Measurements from ENCODE around the gene GRIP1.
"Not testable (repeated sequence)": the region's sequence is repeated elsewhere in the genome, so short reads cannot be mapped to it uniquely, and the experiment has no call there.

The GRIP1 gene

GRCh38 chr12:66531766-66532165, 147.1 kb downstream of the GRIP1 start:
- no peak for DNase-seq

DNA sequence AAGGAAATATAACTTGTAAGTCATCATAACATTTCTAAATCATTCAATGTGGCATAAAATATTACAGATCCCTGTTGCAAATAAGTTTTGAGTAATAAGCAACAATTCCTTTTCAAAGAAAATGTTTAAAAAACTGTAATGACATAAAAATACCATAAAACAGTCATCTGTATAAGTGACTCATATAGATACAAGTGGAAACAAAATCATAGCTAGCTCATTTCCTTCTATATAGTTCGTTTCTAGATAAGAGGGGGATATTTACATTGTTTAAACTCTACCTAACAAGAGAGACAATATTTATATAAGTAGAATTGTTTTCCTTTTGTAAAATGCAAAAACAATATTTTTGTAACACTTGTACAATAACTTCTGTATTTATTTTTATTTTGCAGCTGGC, 148.9 kb downstream of the GRIP1 start:
- DNase-seq: no peak

DNA sequence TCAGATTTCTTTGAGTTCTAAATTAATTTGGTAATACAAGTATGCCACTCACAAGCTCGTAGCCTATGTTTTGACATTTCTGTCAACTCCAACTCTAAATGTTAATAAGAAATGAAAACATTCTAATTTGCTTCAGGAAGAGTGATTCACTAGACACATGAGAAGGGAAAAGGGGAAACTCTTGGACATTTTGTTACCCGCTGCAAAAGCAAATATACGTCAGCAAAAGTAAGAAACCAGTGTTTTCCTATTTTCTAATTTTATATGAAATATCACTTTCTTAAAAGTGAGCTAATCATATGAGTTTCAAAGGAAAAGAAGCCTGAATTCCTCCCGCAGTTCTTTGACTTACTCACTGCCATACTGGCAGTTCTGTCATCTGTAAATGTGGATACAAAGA, 162.3 kb downstream of the GRIP1 start:
- no peak for DNase-seq

- DNase-seq: no peak
These were observed 162.7 kb downstream of the GRIP1 start for GRCh38 chr12:66516133-66516532.

GRCh38 chr12:66514581-66514980, 164.3 kb downstream of the GRIP1 start:
- no peak for DNase-seq

DNA sequence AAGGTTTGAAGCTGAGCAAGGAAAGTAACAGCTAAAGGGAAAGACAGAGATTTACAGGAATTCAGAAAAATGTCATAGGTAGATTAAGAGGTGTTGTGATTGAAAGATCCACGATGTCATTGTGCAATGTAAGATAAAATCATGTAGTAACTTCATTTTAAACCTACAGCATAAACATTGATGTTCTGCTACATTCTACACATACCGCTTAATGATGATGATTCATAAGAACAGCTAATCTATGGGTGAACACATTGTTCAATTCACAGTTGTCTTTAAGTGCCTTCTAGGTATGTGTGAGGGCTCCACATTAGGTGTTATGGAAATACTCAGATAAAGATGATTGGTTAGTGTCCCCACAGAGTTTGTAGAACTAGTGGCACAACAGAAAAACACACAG, 170.9 kb downstream of the GRIP1 start:
- DNase-seq: no peak

DNA sequence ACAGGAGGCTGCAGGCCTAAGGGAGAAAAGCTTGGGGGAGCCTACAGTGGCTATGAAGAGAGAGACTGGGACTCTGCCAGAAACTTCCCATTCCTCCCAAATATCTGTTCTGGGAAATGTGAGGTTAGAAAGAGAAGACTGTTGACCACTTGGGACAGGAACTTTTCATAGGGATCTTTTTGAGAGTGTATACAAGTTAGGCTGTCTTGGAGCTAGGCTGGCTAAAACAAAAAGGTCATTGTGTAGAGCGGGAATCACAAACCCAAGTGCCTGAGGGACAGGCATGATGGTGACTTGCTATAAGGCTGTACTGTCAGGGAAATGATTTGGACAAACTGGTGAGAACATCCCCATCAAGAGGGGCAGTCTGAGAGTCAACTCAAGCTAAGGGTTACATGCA, 175.1 kb downstream of the GRIP1 start:
- peak in 6 of 56 donors; percentile 0 to 2 (median 1) for DNase-seq

DNA sequence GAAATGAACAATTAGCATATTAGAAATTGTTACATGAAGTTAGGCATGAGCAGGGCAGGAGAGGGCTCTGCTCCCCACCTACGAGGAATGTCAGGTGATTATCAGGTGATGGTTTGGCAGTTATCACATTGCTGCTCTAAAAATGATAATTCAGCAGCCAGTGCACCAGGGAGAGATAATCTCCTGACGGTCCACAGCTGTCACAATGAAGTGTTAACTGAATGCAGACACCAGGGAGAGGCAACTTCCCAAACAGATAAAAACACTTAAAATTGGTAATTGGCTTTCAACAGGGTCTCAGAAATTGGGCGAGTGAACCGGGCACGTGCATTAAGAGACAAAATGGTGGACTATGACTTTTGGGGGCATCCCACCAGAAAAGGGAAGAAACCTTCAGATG, 176.0 kb downstream of the GRIP1 start:
- no peak for DNase-seq

DNA sequence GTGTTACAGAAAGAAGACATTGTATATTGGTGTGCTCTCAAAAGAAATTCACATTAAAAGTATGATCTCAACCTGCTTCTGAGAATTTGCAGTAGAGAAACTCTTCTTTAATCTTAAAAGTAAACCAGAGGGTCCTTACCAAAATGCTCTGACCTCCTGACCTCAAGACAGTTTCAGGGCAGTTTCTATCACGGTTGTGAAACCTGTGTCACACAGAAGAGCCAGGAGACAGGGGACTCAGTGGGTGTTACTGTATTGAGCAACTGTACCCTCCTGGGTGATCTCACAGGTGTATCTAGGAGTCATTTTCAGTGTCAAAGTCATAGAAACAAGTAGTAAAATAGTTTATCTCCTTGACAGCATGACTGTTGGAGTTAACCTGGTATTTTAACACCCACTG, 178.0 kb downstream of the GRIP1 start:
- DNase-seq: no peak

GRCh38 chr12:66500091-66500490, 178.8 kb downstream of the GRIP1 start:
- no peak for DNase-seq

GRCh38 chr12:66499000-66499399, 179.9 kb downstream of the GRIP1 start:
- DNase-seq: no peak

DNA sequence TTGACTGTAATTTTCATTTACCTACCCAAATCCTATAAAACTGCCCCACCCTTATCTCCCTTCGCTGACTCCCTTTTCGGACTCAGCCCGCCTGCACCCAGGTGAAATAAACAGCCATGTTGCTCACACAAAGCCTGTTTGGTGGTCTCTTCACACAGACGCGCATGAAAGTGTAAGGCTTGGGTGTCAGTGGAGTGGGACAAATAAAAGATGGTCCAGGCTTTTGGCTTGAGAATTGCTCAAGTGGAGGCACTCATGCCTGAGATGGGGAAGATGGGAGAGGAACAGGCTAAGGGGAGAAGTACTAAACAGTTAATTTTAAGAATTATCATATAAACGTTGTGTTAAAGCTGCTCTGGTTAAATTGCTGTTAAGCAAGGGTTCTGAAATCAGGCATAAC, 180.8 kb downstream of the GRIP1 start:
- DNase-seq: not testable (repeated sequence)

DNA sequence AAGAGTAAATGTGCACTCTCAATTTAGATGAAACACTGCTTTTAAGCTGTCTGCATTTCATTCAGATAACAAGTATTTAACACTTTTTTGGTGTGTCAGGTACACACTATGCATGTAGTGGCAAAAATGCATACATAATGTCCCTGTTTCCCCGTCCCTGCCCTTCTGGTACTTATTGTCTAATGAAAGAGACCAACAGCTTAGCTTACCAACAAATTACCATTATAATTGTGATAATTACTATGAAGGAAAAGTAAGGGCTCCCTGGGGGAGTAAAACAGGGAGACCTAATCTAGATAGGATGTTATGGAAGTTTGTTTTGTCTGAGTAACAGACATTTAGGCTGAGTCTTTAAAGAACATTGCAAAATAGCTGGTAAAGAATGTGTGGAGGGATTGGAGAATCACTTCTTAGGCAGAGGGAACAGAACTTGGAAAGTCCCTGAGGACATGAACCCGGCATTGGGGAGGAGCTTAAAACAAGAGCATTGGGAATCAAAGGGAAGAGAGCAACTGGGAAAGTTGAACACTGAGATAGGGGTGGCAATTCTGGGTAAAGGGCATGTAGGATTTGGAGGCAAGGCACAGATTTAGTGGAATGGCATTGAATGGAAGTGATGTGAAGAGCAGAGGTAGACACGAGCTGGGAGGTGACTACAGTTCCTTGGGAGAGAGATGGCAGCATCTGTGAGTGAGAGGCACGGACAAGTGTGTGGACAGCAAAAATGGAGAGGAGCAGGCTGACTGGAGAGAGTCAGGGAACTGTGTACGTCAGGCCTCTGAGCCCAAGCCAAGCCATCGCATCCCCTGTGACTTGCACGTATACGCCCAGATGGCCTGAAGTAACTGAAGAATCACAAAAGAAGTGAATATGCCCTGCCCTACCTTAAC, 181.6 kb downstream of the GRIP1 start:
- DNase-seq: no peak

DNA sequence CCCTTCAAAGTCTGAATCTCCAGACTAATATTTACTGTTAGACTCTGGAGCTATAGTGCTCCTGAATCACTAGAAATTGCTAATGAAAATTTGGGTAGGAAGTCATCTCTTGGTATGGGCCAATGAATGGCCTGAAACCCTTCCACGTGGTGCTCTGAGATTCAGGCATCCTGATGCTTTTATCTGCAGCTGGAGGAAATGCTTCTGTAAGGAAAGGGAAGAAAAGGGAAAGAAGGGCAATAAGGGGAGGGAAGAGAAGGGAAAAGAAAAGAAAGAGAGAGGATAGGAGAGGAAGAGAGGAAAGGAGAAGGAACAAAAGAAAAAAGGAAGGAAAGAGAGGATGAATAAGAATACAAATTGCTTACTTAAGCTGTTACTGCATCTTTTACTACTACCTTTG, 182.3 kb downstream of the GRIP1 start:
- DNase-seq: no peak

GRCh38 chr12:66495709-66496108, 183.2 kb downstream of the GRIP1 start:
- no peak for DNase-seq

GRCh38 chr12:66493819-66494218, 185.1 kb downstream of the GRIP1 start:
- DNase-seq: no peak

DNA sequence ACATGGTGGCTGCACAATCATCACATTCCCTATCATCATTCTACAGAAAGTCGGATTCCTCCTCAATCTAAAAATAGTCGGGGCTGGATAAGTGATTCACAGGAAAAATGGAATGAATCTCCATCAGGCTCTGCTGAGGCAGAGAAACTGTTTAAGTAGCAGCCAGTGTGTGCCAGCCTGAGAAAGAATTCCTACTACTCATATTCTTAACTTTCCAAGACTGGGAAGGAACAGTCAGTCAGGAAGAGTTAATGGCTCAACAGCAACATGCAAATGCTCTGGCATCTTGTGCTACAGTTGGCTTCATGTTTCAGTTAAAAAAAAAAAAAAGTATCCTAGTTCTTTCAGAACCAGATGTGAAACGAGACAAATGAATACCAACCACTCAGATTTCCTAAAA, 187.0 kb downstream of the GRIP1 start:
- no peak for DNase-seq

- no peak for DNase-seq
These were observed 196.3 kb downstream of the GRIP1 start for GRCh38 chr12:66482351-66483203.

DNA sequence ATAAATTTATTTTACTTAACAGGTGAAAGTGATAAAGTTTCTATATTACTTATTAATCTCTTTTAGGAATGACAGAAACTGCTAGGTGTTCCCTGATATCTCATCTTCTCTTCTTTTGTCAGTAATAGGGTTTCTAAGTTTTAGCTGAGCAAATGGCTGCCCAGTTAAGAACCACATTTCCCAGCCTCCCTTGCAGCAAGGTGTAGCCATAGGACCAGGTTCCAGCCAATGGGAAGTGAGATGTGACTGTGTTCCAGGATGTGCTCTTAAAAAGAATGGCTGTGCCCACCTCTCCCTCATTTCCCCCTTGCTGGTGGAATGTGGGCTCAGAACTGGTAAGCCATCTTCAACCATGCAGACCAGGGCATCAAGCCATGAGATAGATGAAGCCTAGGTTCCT, 210.9 kb downstream of the GRIP1 start:
- no peak for DNase-seq

DNA sequence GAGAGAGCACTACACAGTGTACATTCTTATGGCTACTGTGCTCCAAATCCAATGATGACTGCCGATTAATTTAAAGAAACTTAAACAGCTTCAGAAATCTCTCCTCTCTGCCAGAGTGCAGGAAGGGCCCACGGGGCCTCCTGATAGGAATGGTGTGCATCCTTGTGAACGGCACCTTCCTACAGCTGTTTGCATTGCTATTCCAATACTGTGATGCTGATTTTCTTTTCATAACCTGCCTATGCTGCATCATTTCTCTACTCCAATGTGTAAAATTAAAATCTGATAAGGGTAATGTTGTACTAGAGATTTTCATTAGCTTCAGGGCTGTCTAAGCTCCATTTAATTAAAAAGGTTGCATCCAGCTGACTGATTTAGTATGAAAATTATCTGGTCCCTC, 217.5 kb downstream of the GRIP1 start:
- DNase-seq: no peak

- no peak for DNase-seq
These were observed 218.9 kb downstream of the GRIP1 start for GRCh38 chr12:66459944-66460482.

- no peak for DNase-seq
These were observed 222.3 kb downstream of the GRIP1 start for GRCh38 chr12:66456612-66457011.
